SK-N-SH treated with all-trans-retinoic acid at 6 μM for 48 hours (cell line): ENCODE measurements around the gene LYZL6.

ENCODE experiments used
- ATAC-seq: fragments of 200-7000 bp; cut with Tn5 transposase; 3 replicates; pipeline ENCODE4 v1.9.1; 2020; ENCODE audit warnings: mild to moderate bottlenecking, moderate library complexity
- ARNTL ChIP-seq: fragments of 450-650 bp; formaldehyde crosslinking; IDR thresholded peaks from 2 replicates; pipeline ENCODE4 v1.5.0; 2020; ENCODE audit warnings: low read depth, mild to moderate bottlenecking, moderate library complexity, borderline replicate concordance
- BACH2 ChIP-seq: fragments of 250-450 bp; sonication (Bioruptor Pico); IDR thresholded peaks from 2 replicates; pipeline ENCODE4 v1.9.0; 2021; ENCODE audit warnings: mild to moderate bottlenecking, borderline replicate concordance
- CSDC2 ChIP-seq: fragments of 250-450 bp; sonication (Bioruptor Pico); IDR thresholded peaks from 2 replicates; pipeline ENCODE4 v1.5.0; 2020; ENCODE audit warnings: mild to moderate bottlenecking, moderate library complexity
- ESRRG ChIP-seq: fragments of 250-450 bp; sonication (Bioruptor Pico); IDR thresholded peaks from 2 replicates; pipeline ENCODE4 v1.6.1; 2021; ENCODE audit warnings: mild to moderate bottlenecking
- GLIS3 ChIP-seq: fragments of 250-450 bp; sonication (Bioruptor Pico); IDR thresholded peaks from 2 replicates; pipeline ENCODE4 v1.5.0; 2020; ENCODE audit warnings: mild to moderate bottlenecking, moderate library complexity
- OSR1 ChIP-seq: fragments of 250-450 bp; sonication (Bioruptor Pico); IDR thresholded peaks from 2 replicates; pipeline ENCODE4 v1.8.0; 2022; ENCODE audit warnings: moderate library complexity, mild to moderate bottlenecking, inconsistent platforms
- PPARA ChIP-seq: fragments of 250-450 bp; sonication (Bioruptor Pico); IDR thresholded peaks from 2 replicates; pipeline ENCODE4 v1.5.0; 2020; ENCODE audit warnings: mild to moderate bottlenecking, borderline replicate concordance
- RARB ChIP-seq: fragments of 250-450 bp; sonication (Bioruptor Pico); IDR thresholded peaks from 2 replicates; pipeline ENCODE4 v1.8.0; 2021; ENCODE audit warnings: mild to moderate bottlenecking, moderate library complexity
- SNAI2 ChIP-seq: fragments of 250-450 bp; sonication (Bioruptor Pico); IDR thresholded peaks from 2 replicates; pipeline ENCODE4 v1.5.0; 2020; ENCODE audit warnings: mild to moderate bottlenecking, moderate library complexity
- TCF4 ChIP-seq: fragments of 250-450 bp; sonication (Bioruptor Pico); IDR thresholded peaks from 2 replicates; pipeline ENCODE4 v1.8.0; 2021; ENCODE audit warnings: mild to moderate bottlenecking, moderate library complexity, borderline replicate concordance
- ZC3H10 ChIP-seq: fragments of 250-450 bp; sonication (Bioruptor Pico); IDR thresholded peaks from 2 replicates; pipeline ENCODE4 v1.5.1; 2021; ENCODE audit warnings: mild to moderate bottlenecking, moderate library complexity
- ZFP3 ChIP-seq: fragments of 250-450 bp; sonication (Bioruptor Pico); IDR thresholded peaks from 2 replicates; pipeline ENCODE4 v1.5.0; 2020; ENCODE audit warnings: mild to moderate bottlenecking, moderate library complexity
- ZFP30 ChIP-seq: fragments of 450-650 bp; formaldehyde crosslinking; IDR thresholded peaks from 2 replicates; pipeline ENCODE4 v1.5.0; 2022; ENCODE audit warnings: mild to moderate bottlenecking, moderate library complexity
- ZNF565 ChIP-seq: fragments of 450-650 bp; formaldehyde crosslinking; conservative IDR thresholded peaks from 2 replicates; pipeline ENCODE4 v1.5.0; 2020; ENCODE audit warnings: low read depth, mild to moderate bottlenecking, moderate library complexity
- ZNF70 ChIP-seq: fragments of 450-650 bp; formaldehyde crosslinking; IDR thresholded peaks from 2 replicates; pipeline ENCODE4 v1.5.0; 2020; ENCODE audit warnings: mild to moderate bottlenecking, moderate library complexity
- ZNF8 ChIP-seq: fragments of 450-650 bp; formaldehyde crosslinking; IDR thresholded peaks from 2 replicates; pipeline ENCODE4 v1.5.0; 2020; ENCODE audit warnings: mild to moderate bottlenecking, moderate library complexity
- TF ChIP-seq, protein P1 (sequence below): fragments of 250-450 bp; sonication (Bioruptor Pico); IDR thresholded peaks from 2 replicates; pipeline ENCODE4 v1.5.1; 2021; ENCODE audit warnings: mild to moderate bottlenecking, moderate library complexity
- TF ChIP-seq, protein P2 (sequence below): fragments of 250-450 bp; sonication (Bioruptor Pico); IDR thresholded peaks from 2 replicates; pipeline ENCODE4 v1.8.0; 2020; ENCODE audit warnings: mild to moderate bottlenecking, moderate library complexity, borderline replicate concordance
- TF ChIP-seq, protein P3 (sequence below): fragments of 250-450 bp; sonication (Bioruptor Pico); IDR thresholded peaks from 2 replicates; pipeline ENCODE4 v1.5.0; 2020; ENCODE audit warnings: mild to moderate bottlenecking, moderate library complexity
- TF ChIP-seq, protein P4 (sequence below): fragments of 250-450 bp; sonication (Bioruptor Pico); IDR thresholded peaks from 2 replicates; pipeline ENCODE4 v1.5.1; 2020; ENCODE audit warnings: low read depth, mild to moderate bottlenecking, moderate library complexity
- TF ChIP-seq, protein P5 (sequence below): fragments of 250-450 bp; sonication (Bioruptor Pico); IDR thresholded peaks from 2 replicates; pipeline ENCODE4 v1.8.0; 2021; ENCODE audit warnings: low read depth, mild to moderate bottlenecking, moderate library complexity, borderline replicate concordance

The LYZL6 gene

DNA sequence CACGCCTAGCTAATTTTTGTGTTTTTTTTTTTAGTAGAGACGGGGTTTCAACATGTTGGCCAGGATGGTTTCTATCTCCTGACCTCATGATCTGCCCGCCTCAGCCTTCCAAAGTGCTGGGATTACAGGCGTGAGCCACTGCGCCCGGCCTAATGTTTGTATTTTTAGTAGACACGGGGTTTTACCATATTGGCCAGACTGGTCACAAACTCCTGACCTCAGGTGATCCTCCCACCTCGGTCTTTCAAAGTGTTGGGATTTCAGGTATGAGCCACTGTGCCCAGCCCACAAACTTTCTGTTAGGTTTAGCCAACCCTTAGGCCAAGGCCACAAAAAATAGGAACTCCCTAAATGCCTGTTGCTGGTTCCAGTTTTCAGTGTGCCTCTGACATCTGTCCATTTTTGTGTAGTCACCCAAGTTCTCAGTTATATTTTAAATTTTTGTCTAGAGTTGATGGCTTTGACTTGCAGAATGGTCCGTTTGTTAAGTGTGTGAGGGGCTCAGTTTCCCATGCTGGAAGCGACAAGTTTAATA, 25.1 kb upstream of the LYZL6 start:
- no peak for ATAC-seq
- TF ChIP-seq OSR1 (CRISPR knock-in tag) (no peak), ZNF8 (CRISPR knock-in tag) (no peak), BACH2 (CRISPR knock-in tag) (no peak)
- TF ChIP-seq, protein P1, sequence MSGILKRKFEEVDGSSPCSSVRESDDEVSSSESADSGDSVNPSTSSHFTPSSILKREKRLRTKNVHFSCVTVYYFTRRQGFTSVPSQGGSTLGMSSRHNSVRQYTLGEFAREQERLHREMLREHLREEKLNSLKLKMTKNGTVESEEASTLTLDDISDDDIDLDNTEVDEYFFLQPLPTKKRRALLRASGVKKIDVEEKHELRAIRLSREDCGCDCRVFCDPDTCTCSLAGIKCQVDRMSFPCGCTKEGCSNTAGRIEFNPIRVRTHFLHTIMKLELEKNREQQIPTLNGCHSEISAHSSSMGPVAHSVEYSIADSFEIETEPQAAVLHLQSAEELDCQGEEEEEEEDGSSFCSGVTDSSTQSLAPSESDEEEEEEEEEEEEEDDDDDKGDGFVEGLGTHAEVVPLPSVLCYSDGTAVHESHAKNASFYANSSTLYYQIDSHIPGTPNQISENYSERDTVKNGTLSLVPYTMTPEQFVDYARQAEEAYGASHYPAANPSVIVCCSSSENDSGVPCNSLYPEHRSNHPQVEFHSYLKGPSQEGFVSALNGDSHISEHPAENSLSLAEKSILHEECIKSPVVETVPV: no peak
- TF ChIP-seq, protein P2, sequence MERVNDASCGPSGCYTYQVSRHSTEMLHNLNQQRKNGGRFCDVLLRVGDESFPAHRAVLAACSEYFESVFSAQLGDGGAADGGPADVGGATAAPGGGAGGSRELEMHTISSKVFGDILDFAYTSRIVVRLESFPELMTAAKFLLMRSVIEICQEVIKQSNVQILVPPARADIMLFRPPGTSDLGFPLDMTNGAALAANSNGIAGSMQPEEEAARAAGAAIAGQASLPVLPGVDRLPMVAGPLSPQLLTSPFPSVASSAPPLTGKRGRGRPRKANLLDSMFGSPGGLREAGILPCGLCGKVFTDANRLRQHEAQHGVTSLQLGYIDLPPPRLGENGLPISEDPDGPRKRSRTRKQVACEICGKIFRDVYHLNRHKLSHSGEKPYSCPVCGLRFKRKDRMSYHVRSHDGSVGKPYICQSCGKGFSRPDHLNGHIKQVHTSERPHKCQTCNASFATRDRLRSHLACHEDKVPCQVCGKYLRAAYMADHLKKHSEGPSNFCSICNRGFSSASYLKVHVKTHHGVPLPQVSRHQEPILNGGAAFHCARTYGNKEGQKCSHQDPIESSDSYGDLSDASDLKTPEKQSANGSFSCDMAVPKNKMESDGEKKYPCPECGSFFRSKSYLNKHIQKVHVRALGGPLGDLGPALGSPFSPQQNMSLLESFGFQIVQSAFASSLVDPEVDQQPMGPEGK (CRISPR knock-in tag): no peak

DNA sequence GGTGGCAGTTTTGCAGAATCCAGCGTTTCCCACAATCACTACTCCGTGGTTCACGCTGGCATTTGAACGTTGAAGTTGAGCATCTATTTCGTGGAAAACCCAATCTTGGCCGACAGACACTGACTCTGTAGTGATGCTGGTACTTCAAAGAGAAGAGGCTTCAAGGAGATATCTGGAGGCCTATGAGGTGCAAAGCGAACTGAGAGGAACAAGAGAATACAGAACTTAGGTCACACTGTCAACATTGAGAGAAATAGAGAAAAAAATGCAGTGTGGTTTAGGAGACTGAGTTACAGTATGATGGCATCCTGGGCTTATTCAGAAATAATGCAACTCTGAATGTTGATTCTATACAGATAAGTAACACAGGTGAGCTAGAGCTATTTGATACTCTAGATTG, 21.8 kb upstream of the LYZL6 start:
- ATAC-seq: no peak
- TF ChIP-seq TCF4 (CRISPR knock-in tag): no peak
- no peak for TF ChIP-seq GLIS3 (CRISPR knock-in tag)
- TF ChIP-seq BACH2 (CRISPR knock-in tag): no peak
- TF ChIP-seq CSDC2 (CRISPR knock-in tag): no peak
- TF ChIP-seq ZNF565 (CRISPR knock-in tag): no peak
- TF ChIP-seq ESRRG (CRISPR knock-in tag): no peak
- TF ChIP-seq, protein P3, sequence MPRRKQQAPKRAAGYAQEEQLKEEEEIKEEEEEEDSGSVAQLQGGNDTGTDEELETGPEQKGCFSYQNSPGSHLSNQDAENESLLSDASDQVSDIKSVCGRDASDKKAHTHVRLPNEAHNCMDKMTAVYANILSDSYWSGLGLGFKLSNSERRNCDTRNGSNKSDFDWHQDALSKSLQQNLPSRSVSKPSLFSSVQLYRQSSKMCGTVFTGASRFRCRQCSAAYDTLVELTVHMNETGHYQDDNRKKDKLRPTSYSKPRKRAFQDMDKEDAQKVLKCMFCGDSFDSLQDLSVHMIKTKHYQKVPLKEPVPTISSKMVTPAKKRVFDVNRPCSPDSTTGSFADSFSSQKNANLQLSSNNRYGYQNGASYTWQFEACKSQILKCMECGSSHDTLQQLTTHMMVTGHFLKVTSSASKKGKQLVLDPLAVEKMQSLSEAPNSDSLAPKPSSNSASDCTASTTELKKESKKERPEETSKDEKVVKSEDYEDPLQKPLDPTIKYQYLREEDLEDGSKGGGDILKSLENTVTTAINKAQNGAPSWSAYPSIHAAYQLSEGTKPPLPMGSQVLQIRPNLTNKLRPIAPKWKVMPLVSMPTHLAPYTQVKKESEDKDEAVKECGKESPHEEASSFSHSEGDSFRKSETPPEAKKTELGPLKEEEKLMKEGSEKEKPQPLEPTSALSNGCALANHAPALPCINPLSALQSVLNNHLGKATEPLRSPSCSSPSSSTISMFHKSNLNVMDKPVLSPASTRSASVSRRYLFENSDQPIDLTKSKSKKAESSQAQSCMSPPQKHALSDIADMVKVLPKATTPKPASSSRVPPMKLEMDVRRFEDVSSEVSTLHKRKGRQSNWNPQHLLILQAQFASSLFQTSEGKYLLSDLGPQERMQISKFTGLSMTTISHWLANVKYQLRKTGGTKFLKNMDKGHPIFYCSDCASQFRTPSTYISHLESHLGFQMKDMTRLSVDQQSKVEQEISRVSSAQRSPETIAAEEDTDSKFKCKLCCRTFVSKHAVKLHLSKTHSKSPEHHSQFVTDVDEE (CRISPR knock-in tag): no peak
- no peak for TF ChIP-seq RARB
- TF ChIP-seq ZNF70 (CRISPR knock-in tag): no peak
- TF ChIP-seq SNAI2 (CRISPR knock-in tag): no peak
- TF ChIP-seq, protein P4, sequence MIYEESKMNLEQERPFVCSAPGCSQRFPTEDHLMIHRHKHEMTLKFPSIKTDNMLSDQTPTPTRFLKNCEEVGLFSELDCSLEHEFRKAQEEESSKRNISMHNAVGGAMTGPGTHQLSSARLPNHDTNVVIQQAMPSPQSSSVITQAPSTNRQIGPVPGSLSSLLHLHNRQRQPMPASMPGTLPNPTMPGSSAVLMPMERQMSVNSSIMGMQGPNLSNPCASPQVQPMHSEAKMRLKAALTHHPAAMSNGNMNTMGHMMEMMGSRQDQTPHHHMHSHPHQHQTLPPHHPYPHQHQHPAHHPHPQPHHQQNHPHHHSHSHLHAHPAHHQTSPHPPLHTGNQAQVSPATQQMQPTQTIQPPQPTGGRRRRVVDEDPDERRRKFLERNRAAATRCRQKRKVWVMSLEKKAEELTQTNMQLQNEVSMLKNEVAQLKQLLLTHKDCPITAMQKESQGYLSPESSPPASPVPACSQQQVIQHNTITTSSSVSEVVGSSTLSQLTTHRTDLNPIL: no peak
- TF ChIP-seq ZFP3 (CRISPR knock-in tag): no peak
- TF ChIP-seq, protein P5, sequence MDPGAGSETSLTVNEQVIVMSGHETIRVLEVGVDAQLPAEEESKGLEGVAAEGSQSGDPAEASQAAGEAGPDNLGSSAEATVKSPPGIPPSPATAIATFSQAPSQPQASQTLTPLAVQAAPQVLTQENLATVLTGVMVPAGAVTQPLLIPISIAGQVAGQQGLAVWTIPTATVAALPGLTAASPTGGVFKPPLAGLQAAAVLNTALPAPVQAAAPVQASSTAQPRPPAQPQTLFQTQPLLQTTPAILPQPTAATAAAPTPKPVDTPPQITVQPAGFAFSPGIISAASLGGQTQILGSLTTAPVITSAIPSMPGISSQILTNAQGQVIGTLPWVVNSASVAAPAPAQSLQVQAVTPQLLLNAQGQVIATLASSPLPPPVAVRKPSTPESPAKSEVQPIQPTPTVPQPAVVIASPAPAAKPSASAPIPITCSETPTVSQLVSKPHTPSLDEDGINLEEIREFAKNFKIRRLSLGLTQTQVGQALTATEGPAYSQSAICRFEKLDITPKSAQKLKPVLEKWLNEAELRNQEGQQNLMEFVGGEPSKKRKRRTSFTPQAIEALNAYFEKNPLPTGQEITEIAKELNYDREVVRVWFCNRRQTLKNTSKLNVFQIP (CRISPR knock-in tag): no peak
- TF ChIP-seq ARNTL (CRISPR knock-in tag): no peak
- TF ChIP-seq, protein P1: no peak

DNA sequence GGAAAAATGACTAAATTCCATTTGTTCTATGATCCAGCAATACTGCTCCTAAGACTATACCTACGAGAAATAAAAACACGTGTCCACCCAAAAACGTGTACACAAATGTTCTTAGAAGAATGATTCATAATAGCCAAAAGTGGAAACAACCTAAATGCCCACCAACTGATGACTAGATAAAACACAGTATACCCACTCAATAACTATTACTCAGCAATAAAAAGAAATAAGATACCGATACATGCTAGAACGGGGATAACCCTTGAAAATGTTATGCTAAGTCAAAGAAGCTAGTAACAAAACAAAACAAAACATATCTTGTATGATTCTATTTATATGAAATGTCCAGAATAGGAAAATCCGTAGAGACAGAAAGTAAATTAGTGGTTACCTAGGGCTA, 20.1 kb upstream of the LYZL6 start:
- no peak for ATAC-seq
- TF ChIP-seq ZFP3 (CRISPR knock-in tag) (no peak), ZC3H10 (CRISPR knock-in tag) (no peak), OSR1 (CRISPR knock-in tag) (no peak), PPARA (no peak), SNAI2 (CRISPR knock-in tag) (no peak), ZFP30 (CRISPR knock-in tag) (no peak)
- TF ChIP-seq, protein P3 (CRISPR knock-in tag): no peak
- TF ChIP-seq, protein P5 (CRISPR knock-in tag): no peak
- TF ChIP-seq, protein P1: no peak
